ENCODE measurements around the gene INTS7. TPM values are rescaled to one million over a fixed set of nuclear protein-coding genes. Genes with fewer than 3 reads are reported as not detected.
A peak's percentile ranks its signal among the peaks of the same experiment; 100 is the strongest.

Gene INTS7
- polyA plus RNA-seq, 3 donors = 6.1 to 10.7 (median 7.6) TPM

DNA sequence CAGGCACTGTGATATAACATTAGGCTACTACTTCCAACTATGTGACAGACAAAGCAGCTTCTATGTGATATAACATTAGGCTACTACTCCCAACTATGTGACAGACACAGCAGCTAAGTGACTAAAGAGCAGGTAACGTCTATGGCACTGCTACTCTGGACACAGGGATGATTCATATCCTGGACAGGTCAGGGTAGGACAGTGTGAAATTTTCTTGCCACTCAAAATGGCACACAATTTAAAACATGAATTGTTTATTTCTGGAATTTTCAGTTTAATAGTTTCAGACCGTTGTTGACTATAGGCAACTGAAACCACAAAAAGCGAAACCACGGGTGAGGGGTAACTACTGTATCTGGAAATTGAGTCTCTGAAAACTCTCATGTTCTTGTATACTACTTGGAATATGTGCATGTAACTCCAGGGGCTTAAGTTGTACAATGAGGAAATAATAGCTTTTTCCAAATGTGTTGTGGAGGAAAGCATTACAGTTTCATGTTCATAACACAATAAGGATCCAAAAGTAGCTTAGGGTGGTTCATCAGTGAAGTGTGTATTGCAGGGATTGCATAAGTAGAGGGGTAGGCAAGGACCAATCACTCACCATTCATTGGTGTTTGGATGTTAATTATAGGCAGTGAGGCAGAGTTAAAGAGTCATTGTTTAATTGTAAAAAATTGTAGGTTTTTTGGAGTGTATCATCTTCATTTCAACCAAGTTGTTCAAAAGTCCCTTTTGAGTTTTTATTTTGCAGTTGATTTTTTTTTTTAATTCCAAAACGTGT, 5.5 kb upstream of the INTS7 start:
- H2AFZ ChIP-seq (ENCODE audit: insufficient read depth, low read depth, low read length, poor library complexity, severe bottlenecking) = peak overlapping the region; percentile 69
- Mint-ChIP-seq H3K4me1 (peaks cover 30% of the 10 kb centered on the region), H3K27ac (peak overlapping the region in 1 of 7 donors; percentile 69), H3K27me3 (ENCODE audit: low read depth in 3 of 3) (no peaks in the 10 kb centered on the region), H3K4me3 (peak overlapping the region; percentile 44 to 54), H3K9me3 (no peaks in the 10 kb centered on the region), H3K36me3 (peaks cover 6 to 14% of the 10 kb centered on the region in 2 donors)
- peak; percentile 3 to 26 (median 7) for DNase-seq
- peaks cover 9 to 25% of the 10 kb centered on the region in 2 donors for H3K4me1 ChIP-seq (ENCODE audit: control insufficient read depth in 1 of 2, insufficient read depth in 2 of 2, low read length in 2 of 2)
- 50% methylated on average over 1 of the region's 5 CpGs for WGBS (ENCODE audit: insufficient coverage)
- peaks cover 3 to 12% of the 10 kb centered on the region in 2 donors for H3K36me3 ChIP-seq (replicated peaks in 1 of 2; ENCODE audit: control insufficient read depth in 1 of 2, insufficient read depth in 2 of 2, low read length in 2 of 2)
- H3K9me3 ChIP-seq (replicated peaks in 1 of 2; ENCODE audit: control insufficient read depth in 1 of 2, insufficient read depth in 1 of 2, low read length in 2 of 2) = no peaks in the 10 kb centered on the region
- TF ChIP-seq, protein P1, sequence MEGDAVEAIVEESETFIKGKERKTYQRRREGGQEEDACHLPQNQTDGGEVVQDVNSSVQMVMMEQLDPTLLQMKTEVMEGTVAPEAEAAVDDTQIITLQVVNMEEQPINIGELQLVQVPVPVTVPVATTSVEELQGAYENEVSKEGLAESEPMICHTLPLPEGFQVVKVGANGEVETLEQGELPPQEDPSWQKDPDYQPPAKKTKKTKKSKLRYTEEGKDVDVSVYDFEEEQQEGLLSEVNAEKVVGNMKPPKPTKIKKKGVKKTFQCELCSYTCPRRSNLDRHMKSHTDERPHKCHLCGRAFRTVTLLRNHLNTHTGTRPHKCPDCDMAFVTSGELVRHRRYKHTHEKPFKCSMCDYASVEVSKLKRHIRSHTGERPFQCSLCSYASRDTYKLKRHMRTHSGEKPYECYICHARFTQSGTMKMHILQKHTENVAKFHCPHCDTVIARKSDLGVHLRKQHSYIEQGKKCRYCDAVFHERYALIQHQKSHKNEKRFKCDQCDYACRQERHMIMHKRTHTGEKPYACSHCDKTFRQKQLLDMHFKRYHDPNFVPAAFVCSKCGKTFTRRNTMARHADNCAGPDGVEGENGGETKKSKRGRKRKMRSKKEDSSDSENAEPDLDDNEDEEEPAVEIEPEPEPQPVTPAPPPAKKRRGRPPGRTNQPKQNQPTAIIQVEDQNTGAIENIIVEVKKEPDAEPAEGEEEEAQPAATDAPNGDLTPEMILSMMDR (IDR thresholded peaks at IDR 0.05) = no peak
- no peaks in the 10 kb centered on the region for H4K20me1 ChIP-seq (ENCODE audit: insufficient read depth, low read length)
- H3K4me3 ChIP-seq (replicated peaks in 1 of 3; ENCODE audit: low read depth in 2 of 3, low read length in 3 of 3) = peak overlapping the region in 2 of 3 experiments; percentile 41 to 55
- intact Hi-C loops (cut with micrococcal nuclease) = no loop called here
- peak overlapping the region; percentile 47 for H3K4me2 ChIP-seq (replicated peaks; ENCODE audit: extremely low read depth, low read length, poor library complexity, severe bottlenecking)
- peak overlapping the region in 1 of 2 donors; percentile 57 for H3K27ac ChIP-seq (ENCODE audit: low read depth in 1 of 2, low read length in 2 of 2)
- no peaks in the 10 kb centered on the region for H3K27me3 ChIP-seq (ENCODE audit: control insufficient read depth in 2 of 2, insufficient read depth in 2 of 2, low read length in 2 of 2)
- peaks cover 88% of the 10 kb centered on the region for H3K79me2 ChIP-seq (ENCODE audit: insufficient read depth, low read length)
- peak overlapping the region; percentile 4 for H3K9ac ChIP-seq (ENCODE audit: insufficient read depth, low read length, poor library complexity, severe bottlenecking)

DNA sequence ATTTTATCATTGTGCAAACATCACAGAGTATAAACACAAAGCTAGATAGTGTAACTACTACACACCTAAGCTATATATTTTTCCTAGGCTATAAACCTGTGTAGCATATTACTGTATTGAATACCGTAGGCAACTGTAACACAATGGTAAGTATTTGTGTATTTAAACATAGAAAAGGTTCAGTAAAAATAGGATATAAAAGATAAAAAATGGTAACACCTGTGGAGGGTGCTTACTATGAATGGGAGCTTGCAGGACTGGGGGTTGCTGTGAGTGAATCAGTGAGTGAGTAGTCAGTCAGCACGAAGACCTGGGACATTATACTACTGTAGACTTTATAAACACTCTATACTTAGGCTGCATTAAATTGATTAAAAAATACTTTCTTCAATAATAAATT, 4.3 kb upstream of the INTS7 start:
- Mint-ChIP-seq H3K4me3 (no peak overlapping the region), H3K27me3 (ENCODE audit: low read depth in 3 of 3) (no peaks in the 10 kb centered on the region), H3K4me1 (peaks cover 32% of the 10 kb centered on the region), H3K36me3 (peaks cover 2 to 5% of the 10 kb centered on the region in 2 donors), H3K9me3 (no peaks in the 10 kb centered on the region), H3K27ac (no peak overlapping the region)
- DNase-seq = no peak
- no peak overlapping the region for H3K9ac ChIP-seq (ENCODE audit: insufficient read depth, low read length, poor library complexity, severe bottlenecking)
- no peak overlapping the region for H3K27ac ChIP-seq (ENCODE audit: low read depth in 1 of 2, low read length in 2 of 2)
- H3K79me2 ChIP-seq (ENCODE audit: insufficient read depth, low read length) = peaks cover 88% of the 10 kb centered on the region
- H3K36me3 ChIP-seq (replicated peaks in 1 of 2; ENCODE audit: control insufficient read depth in 1 of 2, insufficient read depth in 2 of 2, low read length in 2 of 2) = peaks cover under 1 to 3% of the 10 kb centered on the region in 2 donors
- no peaks in the 10 kb centered on the region for H4K20me1 ChIP-seq (ENCODE audit: insufficient read depth, low read length)
- H3K4me3 ChIP-seq (replicated peaks in 1 of 3; ENCODE audit: low read depth in 2 of 3, low read length in 3 of 3) = no peak overlapping the region
- H3K9me3 ChIP-seq (replicated peaks in 1 of 2; ENCODE audit: control insufficient read depth in 1 of 2, insufficient read depth in 1 of 2, low read length in 2 of 2) = no peaks in the 10 kb centered on the region
- no CpG with 5 or more reads among the region's 2 CpGs for WGBS (ENCODE audit: insufficient coverage)
- no peak overlapping the region for H2AFZ ChIP-seq (ENCODE audit: insufficient read depth, low read depth, low read length, poor library complexity, severe bottlenecking)
- intact Hi-C loops (cut with micrococcal nuclease) = loop anchor here in 1 of 2 donors (10.0 kb wide), 1 partner anchor 355 kb away; no protein-coding TSS in a partner anchor
- peaks cover 11 to 29% of the 10 kb centered on the region in 2 donors for H3K4me1 ChIP-seq (ENCODE audit: control insufficient read depth in 1 of 2, insufficient read depth in 2 of 2, low read length in 2 of 2)
- no peaks in the 10 kb centered on the region for H3K27me3 ChIP-seq (ENCODE audit: control insufficient read depth in 2 of 2, insufficient read depth in 2 of 2, low read length in 2 of 2)
- H3K4me2 ChIP-seq (replicated peaks; ENCODE audit: extremely low read depth, low read length, poor library complexity, severe bottlenecking) = no peak overlapping the region
- TF ChIP-seq, protein P1 (IDR thresholded peaks at IDR 0.05) = no peak

All from CD14-positive monocyte (primary cell).